ENCODE results near the gene XXYLT1. TPM values are rescaled to one million over a fixed set of nuclear protein-coding genes. Genes with fewer than 3 reads are reported as not detected.

The XXYLT1 gene
- total RNA-seq, 3 donors from 2014 or later = 7.2 to 13.0 (median 10.8) TPM

DNA sequence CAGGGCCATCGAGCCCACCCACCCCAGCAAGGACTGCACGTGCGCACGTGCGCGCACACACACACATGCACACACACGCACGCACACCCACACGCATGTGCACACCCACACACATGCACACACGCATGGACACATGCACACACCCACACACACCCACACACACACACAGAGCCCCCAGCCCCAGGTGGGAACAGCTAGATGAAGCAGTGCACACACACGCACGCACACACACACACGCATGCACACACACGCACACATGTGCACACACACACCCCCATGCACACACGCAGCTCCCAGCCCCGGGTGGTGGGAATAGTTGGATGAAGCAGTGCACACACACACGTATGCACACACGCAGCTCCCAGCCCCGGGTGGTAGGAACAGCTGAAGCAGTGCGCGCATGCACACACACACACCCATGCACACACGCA lies 158.6 kb downstream of the XXYLT1 start:
- Histone ChIP-seq H3K4me3 (no peak overlapping the region), H3K27ac (no peak overlapping the region), H3K9me3 (no peaks in the 10 kb centered on the region), H3K4me1 (no peaks in the 10 kb centered on the region), H3K36me3 (no peaks in the 10 kb centered on the region), H3K27me3 (no peaks in the 10 kb centered on the region)
- no peak for DNase-seq (ENCODE audit: low spot score in 2 of 2)
- intact Hi-C loops (cut with DNase I; ENCODE audit: low total_unique reads) = no loop called here
- TF ChIP-seq, protein P1, sequence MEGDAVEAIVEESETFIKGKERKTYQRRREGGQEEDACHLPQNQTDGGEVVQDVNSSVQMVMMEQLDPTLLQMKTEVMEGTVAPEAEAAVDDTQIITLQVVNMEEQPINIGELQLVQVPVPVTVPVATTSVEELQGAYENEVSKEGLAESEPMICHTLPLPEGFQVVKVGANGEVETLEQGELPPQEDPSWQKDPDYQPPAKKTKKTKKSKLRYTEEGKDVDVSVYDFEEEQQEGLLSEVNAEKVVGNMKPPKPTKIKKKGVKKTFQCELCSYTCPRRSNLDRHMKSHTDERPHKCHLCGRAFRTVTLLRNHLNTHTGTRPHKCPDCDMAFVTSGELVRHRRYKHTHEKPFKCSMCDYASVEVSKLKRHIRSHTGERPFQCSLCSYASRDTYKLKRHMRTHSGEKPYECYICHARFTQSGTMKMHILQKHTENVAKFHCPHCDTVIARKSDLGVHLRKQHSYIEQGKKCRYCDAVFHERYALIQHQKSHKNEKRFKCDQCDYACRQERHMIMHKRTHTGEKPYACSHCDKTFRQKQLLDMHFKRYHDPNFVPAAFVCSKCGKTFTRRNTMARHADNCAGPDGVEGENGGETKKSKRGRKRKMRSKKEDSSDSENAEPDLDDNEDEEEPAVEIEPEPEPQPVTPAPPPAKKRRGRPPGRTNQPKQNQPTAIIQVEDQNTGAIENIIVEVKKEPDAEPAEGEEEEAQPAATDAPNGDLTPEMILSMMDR (IDR thresholded peaks at IDR 0.05) = no peak
- TF ChIP-seq POLR2A (IDR thresholded peaks at IDR 0.05) (no peak), POLR2AphosphoS5 (IDR thresholded peaks at IDR 0.05) (no peak)

DNA sequence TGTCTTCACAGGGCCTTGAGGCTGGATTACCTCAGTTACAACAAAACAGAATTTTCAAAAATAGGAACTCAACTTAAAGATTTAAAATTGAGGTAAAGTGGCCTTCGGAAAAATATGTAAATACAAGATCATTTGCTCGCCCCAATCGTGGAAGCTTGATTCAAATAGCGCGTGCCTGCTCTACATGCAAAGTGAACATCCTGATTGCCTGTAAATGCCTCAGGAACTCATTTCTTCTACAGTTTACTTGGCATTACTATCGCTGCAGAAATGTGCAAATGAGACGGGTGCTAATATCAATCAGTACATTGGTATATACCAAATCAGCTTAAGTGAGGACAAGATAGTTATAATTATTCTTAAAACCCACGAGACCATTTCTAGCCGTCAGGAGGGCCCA lies 159.2 kb downstream of the XXYLT1 start:
- Histone ChIP-seq H3K27me3 (no peaks in the 10 kb centered on the region), H3K27ac (no peak overlapping the region), H3K4me3 (no peak overlapping the region), H3K9me3 (no peaks in the 10 kb centered on the region), H3K4me1 (no peaks in the 10 kb centered on the region), H3K36me3 (no peaks in the 10 kb centered on the region)
- no peak for DNase-seq (ENCODE audit: low spot score in 2 of 2)
- intact Hi-C loops (cut with DNase I; ENCODE audit: low total_unique reads) = no loop called here
- TF ChIP-seq POLR2A (IDR thresholded peaks at IDR 0.05) = no peak

DNA sequence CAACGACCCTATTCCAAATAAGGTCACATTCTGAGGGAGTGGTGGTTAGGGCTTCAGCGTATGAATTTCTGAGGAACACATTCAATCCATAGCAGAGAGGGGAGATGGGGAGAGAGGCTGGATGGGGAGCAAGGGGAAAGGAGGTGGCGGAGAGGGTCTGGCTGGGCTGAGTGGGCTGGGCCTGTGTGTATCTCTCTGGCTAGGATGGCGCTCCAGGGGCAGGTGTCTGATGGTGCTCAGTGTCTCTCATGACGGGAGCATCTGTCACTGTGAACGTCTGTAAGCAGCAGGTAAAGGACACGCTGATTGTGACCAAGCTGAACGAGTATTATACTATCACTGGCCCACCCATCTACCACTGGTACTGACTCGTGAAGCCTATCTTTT lies 159.6 kb downstream of the XXYLT1 start:
- no peak for DNase-seq (ENCODE audit: low spot score in 2 of 2)

DNA sequence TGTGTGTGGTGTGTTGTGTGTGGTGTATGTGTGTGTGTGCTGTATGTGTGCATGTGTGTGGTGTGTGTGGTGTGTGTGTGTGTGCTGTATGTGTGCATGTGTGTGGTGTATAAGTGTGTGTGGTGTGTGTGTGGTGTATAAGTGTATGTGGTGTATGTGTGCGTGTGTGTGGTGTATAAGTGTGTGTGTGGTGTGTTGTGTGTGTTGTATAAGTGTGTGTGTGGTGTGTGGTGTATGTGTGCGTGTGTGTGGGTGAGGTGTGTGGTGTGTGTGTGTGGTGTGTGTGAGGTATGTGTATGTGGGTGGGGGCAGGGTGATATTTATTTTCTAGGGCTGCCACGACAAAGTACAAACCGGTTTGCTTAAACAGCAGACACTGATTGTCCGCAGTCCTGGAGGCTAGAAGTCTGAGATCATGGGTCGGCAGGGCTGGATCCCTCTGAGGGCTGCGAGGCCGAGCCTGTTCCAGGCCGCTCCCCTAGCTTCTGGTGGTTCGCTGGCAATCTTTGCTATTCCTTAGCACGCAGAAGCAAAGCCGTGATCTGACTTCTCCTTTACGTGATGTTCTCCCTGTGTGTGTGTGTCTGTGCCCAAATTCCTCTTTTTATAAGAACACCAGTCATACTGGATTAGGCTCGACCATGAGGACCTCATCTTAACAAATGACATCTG lies 160.2 kb downstream of the XXYLT1 start:
- intact Hi-C loops (cut with DNase I; ENCODE audit: low total_unique reads) = no loop called here
- H3K4me3 ChIP-seq = no peak overlapping the region
- no peaks in the 10 kb centered on the region for H3K36me3 ChIP-seq
- H3K27ac ChIP-seq = no peak overlapping the region
- TF ChIP-seq POLR2A (IDR thresholded peaks at IDR 0.05) (no peak), POLR2AphosphoS5 (IDR thresholded peaks at IDR 0.05) (no peak)
- TF ChIP-seq, protein P1 (IDR thresholded peaks at IDR 0.05) = no peak
- H3K9me3 ChIP-seq = no peaks in the 10 kb centered on the region
- no peak for DNase-seq (ENCODE audit: low spot score in 2 of 2)
- H3K4me1 ChIP-seq = no peaks in the 10 kb centered on the region
- no peaks in the 10 kb centered on the region for H3K27me3 ChIP-seq

More for the DNA sequence above, 159.6 kb downstream of the XXYLT1 start:
- H3K4me3 ChIP-seq = no peak overlapping the region
- no peaks in the 10 kb centered on the region for H3K27me3 ChIP-seq
- no peaks in the 10 kb centered on the region for H3K4me1 ChIP-seq
- TF ChIP-seq POLR2AphosphoS5 (IDR thresholded peaks at IDR 0.05) = no peak
- TF ChIP-seq, protein P1 (IDR thresholded peaks at IDR 0.05) = no peak
- no peak for TF ChIP-seq POLR2A (IDR thresholded peaks at IDR 0.05)
- H3K36me3 ChIP-seq = no peaks in the 10 kb centered on the region
- intact Hi-C loops (cut with DNase I; ENCODE audit: low total_unique reads) = no loop called here
- no peak overlapping the region for H3K27ac ChIP-seq
- H3K9me3 ChIP-seq = no peaks in the 10 kb centered on the region

DNA sequence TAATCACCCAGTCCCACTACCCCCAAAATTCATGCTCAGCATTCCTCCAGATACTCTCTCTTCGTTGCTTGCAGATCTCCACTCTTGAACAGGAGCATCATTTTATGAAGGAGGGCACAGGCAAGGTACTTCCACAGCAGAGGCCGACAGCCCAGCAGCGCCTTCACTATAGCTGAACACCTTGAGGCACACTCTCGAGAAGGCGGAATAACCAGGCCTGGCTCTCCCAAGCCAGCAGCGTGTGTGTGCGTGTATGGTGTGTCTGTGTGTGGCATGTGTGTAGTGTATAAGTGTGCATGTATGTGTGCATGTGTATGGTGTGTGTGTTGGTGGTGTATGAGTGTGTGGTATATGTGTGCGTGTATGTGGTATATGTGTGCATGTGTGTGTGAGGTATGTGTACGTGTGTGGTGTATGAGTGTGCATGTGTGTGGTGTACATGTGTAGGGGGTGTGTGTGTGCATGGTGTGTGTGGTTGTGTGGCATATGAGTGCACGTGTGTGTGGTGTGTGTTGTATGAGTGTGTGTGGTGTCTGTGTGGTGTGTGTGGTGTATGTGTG lies 161.8 kb downstream of the XXYLT1 start:
- DNase-seq (ENCODE audit: low spot score in 2 of 2) = no peak
- intact Hi-C loops (cut with DNase I; ENCODE audit: low total_unique reads) = loop anchor here (10.0 kb wide), 1 partner anchor 424 kb away; the partner anchor contains the start of gene FAM43A
- no peak overlapping the region for H3K27ac ChIP-seq
- H3K9me3 ChIP-seq = no peaks in the 10 kb centered on the region
- no peaks in the 10 kb centered on the region for H3K36me3 ChIP-seq
- TF ChIP-seq, protein P1 (IDR thresholded peaks at IDR 0.05) = no peak
- TF ChIP-seq POLR2A (IDR thresholded peaks at IDR 0.05) = no peak
- TF ChIP-seq POLR2AphosphoS5 (IDR thresholded peaks at IDR 0.05) = no peak
- H3K4me1 ChIP-seq = no peaks in the 10 kb centered on the region
- H3K4me3 ChIP-seq = no peak overlapping the region
- no peaks in the 10 kb centered on the region for H3K27me3 ChIP-seq
